DMS53 treated with DMSO at 0.1 percent for 48 hours (cell line): ENCODE data around the gene MPP2.
"Not testable (repeated sequence)": the region's sequence is repeated elsewhere in the genome, so short reads cannot be mapped to it uniquely, and the experiment has no call there.

Source experiments
- DNase-seq: peaks from one replicate; lab custom pipeline; 2025; ENCODE audit not compliant: unreplicated experiment; lab: John Stamatoyannopoulos, UW

Gene MPP2

DNA sequence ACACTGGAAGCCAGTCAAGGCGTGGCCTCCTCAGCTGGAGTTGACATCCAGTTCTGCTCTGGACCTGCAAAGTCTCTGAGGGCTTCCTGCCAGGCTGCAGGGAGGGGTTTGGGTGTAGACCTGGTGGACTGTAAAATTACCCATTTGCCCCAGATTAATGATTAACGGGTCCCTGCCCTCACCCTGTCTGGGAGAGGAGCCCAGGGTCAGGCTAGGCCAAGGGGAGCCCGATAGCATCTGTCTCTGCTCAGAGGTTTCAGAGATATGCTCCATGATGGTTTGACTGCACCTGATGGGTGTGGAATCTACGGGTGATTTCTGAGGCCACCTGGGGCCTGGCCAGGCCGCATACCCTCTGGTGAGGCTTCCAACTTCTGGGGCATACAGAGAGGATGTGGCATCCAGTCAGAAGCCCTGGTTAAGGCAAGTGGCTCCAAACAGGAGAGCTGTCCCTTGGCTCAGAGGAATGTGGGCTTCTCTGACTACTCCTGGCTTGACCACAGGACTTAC is 23.8 kb upstream of the MPP2 start:
- DNase-seq = peak; percentile 80

DNA sequence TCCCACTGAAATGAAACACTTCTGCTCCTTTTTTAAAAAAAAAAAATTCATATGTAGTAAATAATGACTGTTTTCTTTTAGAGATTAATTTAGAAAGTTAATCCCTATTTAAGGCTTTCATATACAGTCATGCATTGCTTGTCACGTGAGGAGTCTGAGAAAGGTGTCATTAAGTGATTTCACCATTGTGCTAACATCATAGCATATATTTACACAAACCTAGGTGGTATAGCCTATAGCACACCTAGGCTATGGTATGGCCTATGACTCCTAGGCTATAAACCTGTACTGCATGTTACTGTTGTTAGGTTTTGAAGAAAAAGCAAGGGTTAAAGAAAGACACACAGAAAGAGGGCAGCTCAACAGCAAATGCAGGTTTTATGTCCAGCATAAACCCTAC is 21.3 kb upstream of the MPP2 start:
- DNase-seq = no peak

DNA sequence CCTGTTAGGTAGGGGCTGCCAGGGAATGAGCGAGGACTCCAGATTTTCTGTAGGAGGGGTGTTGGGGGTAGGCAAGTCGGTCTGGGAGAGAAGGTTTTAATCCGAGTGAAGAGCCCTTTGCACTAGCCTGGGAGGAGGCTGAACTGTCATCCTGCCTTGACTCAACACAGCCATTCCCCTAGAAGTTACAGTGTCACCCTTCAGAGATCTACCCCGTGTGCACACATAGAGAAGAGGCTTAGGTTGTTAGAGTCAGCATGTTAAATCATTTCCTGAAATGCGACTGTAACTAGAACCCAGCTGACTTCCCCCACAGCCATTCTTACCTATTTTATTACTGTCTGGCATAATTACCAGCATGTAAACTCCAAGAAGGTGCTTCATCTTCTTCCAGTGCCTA is 20.6 kb upstream of the MPP2 start:
- DNase-seq = not testable (repeated sequence)

DNA sequence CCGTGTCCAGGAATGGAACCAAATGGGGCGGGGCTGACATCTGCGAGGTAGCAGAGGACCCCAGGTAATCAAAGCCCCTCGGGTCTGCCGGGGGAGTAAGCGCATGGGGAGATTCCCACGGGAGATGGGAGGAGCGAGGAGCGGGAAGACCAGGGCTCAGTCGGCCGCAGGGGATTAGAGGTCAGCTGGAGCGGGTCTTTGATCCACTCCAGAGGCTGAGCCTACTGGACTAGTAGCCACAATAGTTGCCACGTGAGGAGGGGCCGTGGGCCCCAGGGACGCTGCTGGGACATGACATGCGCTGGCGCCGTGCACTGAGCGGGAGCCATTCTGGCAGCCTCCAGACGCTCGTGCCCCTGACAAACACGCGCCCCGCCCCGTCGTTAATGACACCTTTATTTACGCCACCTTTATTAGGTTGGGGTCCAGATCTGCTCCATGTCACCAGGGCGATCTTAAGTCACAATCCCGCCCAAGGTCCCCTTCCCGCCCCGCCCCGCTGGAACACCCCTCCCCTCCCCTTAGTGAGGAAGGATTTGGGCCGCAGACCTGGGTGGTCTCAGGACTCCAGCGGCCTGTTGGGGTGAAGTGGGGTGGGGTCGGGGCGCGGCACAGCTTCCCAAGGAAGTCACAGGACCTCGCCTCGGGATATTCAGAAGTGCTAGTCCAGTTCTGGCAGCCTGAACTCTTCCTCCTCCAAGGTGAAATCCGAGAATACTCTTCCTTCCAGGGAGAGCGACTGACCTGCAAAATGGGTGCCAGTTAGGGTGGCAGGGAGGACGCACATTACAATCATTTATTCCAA is 19.9 kb upstream of the MPP2 start:
- DNase-seq = no peak

DNA sequence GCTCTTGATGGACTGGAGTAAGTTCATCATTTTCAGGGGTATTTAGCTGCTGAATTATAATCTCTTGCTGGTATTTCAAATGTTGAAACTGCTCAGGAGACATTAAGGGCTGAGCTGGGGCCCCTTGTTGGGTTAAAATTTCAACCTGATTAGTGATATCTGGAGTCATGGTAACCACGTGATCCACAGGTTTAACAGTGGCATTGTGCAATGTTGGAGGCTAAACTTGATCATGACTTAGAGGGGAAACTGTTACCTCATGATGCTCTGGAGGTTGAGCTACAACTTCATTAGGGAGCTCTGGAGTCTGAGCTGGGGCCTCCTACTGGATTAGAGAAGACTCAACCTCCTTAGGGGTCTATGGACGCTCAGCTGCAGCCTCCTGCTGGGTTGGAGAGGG is 17.2 kb upstream of the MPP2 start:
- DNase-seq = no peak

DNA sequence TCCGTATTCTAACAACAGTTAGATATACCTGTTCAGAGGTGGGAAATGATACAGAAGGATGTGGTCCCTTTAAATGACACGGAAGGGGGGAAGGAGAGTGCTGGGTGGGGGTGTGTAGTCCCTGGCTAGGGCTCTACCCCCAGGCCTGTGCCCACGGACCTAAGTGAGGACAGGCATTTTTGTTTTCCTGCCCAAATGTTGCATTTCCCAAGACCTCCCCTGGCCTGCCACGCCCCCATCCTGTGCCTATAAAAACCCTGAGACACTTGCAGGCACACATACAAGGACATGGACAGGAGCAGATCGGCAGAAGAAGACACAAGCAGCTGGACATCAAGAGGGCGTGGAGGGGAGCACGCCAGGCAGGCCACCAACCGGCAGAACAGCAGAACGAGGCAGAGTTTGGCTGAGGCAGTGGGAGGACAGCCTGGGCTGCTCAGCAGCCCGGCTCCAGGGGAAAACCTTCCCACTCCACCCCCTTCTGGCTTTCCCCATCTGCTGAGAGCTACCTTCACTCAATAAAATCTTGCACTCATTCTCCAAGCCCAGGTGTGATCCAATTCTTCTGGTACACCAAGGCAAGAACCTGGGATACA is 13.3 kb upstream of the MPP2 start:
- no peak for DNase-seq

DNA sequence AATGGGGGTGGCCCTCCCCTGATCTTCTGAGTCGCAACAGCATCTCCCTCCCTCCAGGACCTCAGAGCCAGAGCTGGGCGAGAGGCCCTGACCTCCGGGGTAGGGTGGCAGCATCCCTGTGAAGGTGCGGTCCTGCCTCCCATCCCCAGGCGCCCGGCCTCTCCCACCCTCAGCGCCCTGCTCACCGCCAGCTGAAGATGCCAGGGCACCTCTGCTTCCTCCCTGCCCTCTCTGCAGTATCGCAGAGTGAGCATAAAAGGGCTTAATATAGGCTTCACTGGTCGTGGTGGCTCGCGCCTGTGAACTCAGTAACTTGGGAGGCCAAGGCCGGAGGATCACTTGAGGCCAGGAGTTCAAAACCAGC is 10.7 kb upstream of the MPP2 start:
- DNase-seq = no peak

DNA sequence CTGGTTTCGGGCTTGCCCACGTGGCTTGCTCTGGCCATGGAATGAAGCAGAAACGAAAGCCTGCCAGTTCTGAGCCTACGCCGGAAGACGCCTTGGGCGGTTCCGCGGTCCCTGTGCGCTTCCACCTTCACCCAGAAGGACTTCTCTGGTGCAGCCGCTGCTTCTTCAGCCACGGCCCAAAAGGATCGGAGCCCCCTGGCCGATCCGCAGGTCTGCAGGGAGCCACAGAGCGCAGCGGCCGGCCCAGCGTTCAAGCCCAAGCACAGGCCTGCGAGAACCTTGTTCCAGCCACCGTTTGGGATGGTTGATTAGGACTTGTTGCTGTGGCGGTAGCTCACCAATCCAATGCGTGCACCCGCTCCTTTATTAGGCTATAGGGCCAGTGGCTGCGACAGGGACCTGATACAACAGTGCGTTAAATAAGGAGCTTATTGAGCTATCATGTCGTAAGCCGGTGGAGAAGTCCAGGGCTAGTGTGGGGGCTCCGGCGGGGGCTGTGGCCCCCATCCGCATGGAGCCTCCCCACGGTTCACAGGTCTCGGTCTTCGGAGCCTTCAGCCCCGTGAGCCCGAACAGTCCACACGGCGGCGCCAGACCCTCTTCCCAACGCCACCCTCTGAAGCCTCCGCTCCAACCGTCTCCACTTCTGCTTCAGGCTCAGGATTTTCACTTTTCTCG is 10.2 kb upstream of the MPP2 start:
- no peak for DNase-seq

DNA sequence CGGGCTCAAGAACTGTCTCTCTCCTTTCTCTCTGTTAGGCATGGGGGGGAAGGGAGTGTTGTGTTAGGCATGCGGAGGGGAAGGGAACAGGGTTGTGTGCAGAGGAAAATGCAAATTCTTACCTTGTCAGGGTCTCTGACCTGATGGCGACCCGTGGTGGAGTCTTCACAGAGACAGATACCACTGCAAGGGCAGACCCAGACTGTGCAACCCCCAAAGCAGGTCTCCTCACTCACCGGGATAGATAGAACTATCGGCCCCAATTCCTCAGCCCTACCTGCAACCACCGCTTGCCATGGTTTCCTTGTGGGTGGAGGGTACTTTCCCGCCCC is 9.6 kb upstream of the MPP2 start:
- DNase-seq = no peak

DNA sequence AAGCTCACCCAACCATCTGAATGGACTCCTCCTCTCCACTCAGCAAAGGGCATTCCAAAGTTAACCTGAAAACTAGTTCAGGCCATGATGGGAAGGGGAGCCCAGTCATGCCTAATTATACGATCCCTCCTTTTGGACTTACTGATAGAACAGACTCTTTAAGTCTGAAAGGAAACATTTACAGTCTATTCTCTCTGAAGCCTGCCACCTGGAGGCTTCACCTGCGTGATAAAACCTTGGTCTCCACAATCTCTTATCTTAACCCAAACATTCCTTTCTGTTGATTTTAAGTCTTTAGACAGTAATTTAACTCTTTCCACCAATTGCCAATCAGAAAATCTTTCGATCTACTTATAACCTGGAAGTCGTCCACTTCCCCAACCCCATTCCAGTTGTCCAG is 9.0 kb upstream of the MPP2 start:
- DNase-seq = no peak

DNA sequence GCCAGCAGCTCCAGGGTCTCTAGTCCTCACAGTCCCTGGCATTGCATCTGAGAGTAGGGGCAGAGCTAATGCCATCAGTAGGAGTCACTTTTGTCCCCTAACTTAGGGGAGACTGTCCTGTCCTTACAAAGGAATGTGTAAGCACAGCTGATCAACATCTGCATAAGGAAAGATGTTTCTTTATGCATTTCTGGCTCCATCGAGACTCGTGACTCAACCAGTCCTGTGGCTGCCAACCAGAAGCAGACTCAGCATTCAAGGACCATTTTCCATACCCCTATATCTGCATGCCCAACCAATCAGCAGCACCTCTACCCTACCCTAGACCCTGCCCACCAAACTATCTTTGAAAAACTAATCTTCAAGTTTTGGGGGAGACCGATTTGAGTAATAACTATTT is 8.2 kb upstream of the MPP2 start:
- DNase-seq = no peak

DNA sequence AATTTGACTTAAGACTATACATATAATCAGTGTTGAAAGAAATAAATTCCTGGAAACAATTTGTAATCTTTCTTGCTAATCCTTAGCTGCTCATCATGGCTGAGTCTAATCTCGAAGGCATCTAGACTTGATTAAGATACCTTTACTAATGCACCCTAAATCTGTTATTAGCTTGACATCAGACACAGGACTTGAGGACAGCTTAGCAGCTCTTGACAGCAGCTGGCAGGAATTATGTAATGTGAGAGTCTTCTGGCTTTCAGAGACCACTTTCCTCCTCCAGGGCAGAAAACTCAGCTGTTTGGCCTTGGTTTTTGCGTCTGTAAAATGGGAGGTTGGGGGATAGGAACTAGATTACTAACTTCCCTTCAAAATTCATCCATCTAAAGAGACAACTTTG is 7.1 kb upstream of the MPP2 start:
- DNase-seq = no peak

DNA sequence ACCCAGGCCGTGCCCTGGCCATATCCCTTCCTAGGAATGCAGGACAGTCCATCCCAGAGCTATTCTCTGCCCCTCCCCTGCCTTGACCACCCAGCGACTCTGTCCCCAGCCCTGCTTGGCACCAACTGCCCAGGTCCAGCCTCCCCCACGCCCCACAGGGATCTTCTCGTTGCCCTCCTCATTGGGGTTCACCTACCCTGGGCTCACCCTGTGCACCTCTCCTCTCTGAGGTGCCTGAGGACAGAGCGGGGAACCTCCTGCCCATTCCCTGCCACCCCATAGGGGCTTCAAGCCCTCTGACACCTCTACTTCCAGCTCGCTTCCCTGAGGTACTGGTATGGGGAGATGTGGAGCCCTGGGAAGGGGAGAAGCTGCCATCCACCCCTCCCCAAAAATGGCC is 6.2 kb upstream of the MPP2 start:
- no peak for DNase-seq

DNA sequence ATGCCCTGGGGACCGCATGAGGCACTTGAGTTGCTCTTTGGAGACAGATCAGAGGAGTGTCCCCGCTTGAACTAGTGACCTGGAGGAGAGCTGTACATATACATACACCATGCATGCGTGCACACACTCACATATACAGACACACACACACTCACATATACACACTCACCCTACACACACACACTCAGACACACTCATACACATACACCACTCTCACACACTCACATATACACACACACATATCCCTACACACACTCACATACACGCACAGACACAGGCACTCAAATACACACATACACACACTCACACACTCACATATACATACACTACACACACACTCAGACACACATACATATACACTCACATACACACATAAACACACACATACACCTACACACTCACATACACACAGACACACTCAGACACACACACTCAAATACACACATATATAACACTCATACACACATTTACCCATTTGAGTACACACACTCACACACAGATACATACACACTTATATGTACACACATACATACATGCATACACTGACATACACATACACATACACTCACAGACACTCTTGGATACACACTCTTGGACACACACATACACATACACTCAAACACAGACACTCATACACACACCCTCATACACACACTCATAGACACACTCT is 5.4 kb upstream of the MPP2 start:
- no peak for DNase-seq

DNA sequence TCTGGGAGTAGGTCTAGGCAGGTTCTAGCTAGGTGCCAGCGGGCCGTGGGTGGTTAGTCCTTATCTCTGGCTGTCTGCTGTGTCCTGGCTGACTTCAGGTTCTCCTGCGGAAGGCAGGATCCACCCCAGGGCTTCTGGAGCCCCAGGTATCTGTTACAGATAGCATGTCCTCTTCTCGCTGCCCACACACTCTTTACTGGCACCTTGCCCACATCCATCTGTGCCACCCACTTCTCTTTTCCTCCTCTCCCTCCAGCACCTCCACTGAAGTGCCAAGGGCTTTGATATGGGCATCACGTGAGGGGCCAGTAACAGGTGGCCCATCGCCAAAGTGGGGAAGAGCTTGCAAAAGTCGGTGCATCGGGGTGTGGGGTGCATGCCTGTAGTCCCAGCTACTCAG is 4.6 kb upstream of the MPP2 start:
- no peak for DNase-seq

DNA sequence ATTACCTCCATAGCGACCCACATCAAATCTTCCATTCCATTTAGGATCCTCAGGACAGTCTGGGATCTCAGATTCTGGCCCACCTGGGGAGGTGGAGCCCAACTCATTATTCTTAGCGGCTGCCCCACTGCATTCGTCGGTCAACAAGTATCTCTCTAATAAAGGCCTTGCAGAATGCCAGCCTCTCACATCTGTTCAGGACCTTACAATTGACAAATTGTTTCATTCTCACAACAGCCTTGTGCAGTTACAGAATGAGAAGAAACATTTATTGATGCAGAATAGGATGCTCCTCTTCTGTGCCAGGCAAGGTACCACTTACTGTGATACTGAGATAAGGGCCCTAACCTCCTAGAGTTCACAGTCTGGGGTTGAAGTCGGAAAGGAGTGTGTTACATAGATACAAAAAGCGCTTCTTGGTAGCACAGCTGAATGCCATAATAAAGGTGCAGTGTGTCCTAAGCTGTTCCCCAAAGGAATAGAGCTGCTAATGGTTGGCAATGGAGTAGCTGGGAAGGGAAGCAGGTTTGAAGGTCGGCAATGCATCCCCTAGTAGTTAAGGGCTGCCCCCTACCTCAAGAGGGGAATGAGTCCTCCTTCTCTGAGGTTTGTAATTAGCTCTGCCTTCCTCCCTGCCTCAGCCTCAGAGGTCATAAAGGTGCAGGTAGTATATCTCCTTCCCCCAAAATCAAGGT is 2.3 kb upstream of the MPP2 start:
- no peak for DNase-seq

DNA sequence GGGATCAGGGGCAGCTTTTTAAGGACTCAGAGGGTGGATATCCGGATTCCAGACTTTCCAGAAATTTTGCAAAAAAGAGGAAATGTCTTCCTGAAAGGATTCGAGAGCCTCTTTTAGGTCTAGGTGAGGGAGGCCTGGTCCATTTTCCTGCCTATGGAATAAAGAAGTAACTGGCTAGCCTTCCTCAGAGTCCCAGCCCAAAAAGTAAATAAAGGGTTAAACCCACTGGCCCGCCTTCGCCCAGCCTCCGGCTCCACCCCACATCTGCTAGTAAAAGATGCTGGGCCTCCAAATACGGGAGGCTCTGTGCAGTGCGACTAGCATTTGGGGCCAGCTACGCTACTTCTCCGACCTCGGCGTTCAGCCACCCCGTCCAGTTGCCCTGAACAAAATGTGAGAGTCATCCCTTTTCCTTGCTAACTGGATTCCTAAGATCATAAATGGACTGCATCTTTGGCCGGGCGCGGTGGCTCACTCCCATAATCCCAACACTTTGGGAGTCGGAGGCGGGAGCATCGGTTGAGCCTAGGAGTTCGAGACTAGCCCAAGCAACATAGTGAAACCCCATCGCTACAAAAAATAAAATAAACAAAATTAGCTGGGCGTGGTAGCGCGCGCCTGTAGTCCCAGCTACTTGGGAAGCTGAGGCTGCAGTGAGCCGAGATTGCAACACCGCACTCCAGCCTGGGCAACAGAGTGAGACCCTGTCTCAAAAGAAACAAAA is 824 bp upstream of the MPP2 start:
- DNase-seq = no peak

DNA sequence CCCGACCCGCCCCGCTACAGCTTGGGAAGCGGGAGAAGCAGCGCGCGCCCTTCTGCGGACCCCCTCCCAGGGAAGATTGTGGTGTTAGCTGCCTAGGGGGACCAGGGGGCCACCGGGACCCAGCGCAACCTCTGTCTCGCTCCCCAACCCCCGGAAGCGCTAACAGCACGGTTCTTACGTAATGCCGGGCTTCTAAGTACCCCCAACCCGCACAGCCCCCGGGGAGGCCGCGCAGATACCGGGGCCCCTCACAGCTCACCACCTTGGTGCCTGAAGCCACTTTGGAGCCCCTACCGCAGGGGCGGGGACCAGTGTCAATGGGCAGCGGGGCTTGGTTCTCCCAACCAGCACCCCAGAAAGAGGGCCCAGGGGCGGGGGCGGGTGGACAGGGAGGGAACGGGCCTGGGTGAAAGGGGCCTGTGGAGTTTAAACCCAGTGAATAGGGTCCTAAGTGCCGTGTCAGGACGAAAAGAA is 348 bp downstream of the MPP2 start:
- no peak for DNase-seq

DNA sequence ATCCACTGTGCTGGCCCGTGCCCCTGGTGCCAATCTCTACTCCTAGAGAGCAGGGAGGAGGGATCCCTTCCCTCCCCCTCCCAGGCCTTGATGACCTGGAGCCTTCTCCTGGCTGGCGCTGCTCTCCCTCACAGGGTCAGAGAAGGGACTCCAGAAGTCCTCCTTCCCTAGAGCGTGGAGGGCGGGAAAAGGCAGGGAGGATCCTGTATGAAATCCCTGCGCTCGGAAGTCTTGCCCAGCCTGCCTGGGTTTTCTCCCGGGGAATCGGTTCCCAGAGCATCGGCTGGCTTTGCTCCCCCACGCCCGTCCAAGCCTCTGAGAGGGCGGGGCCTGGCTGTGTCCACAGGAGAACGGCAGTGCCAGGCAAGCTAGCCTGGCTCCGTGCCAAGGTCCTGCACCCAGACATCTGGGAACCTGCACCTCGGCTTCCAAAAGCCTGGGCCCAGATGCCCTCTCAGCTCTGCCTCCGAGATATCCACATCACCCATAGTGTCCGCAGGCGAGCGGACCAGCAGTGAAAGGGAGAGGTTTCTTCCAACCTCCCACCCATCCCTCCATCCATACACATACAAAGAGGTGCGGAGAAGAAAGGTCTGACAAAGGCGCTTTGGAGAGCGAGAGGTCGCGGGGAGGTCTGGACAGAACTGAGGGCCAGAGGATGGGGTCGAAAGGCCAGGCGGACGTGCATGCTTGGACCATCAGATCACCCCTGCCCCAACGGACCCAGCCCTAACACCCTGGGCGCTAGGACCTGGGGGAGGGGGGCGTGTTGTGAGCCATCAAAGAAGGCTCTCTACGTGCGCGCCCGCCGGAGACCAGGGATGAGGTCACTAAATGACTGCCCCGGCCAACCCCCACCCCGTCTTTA is 1.1 kb downstream of the MPP2 start:
- no peak for DNase-seq
